Panc1 (cell line): Measurements from ENCODE around the gene CBARP.

Source experiments
- POLR2AphosphoS5 ChIP-seq: IDR thresholded peaks from 2 replicates; pipeline ENCODE4 v1.6.1; 2012; ENCODE audit warnings: mild to moderate bottlenecking, low read depth, low read length, moderate library complexity
- REST ChIP-seq, 2 experiments: IDR thresholded peaks; 2 replicates each; pipeline ENCODE4 v1.6.1; 2011 to 2012; ENCODE audit warnings: low read depth in 2 of 2, control low read depth in 1 of 2, low read length in 1 of 2, mild to moderate bottlenecking in 1 of 2, moderate library complexity in 1 of 2; ENCODE audit not compliant: insufficient read depth in 1 of 2
- SIN3A ChIP-seq: IDR thresholded peaks from 2 replicates; pipeline ENCODE4 v1.6.1; 2012; ENCODE audit warnings: low read depth, mild to moderate bottlenecking, low read length, moderate library complexity, borderline replicate concordance; ENCODE audit not compliant: insufficient read depth
- TCF7L2 ChIP-seq: IDR thresholded peaks from 2 replicates; pipeline ENCODE4 v1.6.1; 2011; ENCODE audit warnings: mild to moderate bottlenecking, low read depth, low read length, inconsistent platforms
- TF ChIP-seq, protein P1 (sequence below): fragments of 450-650 bp; IDR thresholded peaks from 2 replicates; pipeline ENCODE4 v1.5.1; 2017; ENCODE audit warnings: mild to moderate bottlenecking

- TF ChIP-seq, protein P1, sequence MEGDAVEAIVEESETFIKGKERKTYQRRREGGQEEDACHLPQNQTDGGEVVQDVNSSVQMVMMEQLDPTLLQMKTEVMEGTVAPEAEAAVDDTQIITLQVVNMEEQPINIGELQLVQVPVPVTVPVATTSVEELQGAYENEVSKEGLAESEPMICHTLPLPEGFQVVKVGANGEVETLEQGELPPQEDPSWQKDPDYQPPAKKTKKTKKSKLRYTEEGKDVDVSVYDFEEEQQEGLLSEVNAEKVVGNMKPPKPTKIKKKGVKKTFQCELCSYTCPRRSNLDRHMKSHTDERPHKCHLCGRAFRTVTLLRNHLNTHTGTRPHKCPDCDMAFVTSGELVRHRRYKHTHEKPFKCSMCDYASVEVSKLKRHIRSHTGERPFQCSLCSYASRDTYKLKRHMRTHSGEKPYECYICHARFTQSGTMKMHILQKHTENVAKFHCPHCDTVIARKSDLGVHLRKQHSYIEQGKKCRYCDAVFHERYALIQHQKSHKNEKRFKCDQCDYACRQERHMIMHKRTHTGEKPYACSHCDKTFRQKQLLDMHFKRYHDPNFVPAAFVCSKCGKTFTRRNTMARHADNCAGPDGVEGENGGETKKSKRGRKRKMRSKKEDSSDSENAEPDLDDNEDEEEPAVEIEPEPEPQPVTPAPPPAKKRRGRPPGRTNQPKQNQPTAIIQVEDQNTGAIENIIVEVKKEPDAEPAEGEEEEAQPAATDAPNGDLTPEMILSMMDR = no peak
- 0 out of 2 replicates have a peak, but pooled peaks have one; percentile 12 for TF ChIP-seq POLR2AphosphoS5
- no peak for TF ChIP-seq SIN3A
- no peak for TF ChIP-seq REST (IDR thresholded peaks at IDR 0.05; ENCODE audit: insufficient read depth in 1 of 2, low read depth in 2 of 2, low read length in 1 of 2)
- TF ChIP-seq TCF7L2 = no peak
Measured at GRCh38 chr19:1271528-1272422, 34.0 kb upstream of the CBARP start.
